ENCODE data around the gene EPHA2.

- TF ChIP-seq, protein P1, sequence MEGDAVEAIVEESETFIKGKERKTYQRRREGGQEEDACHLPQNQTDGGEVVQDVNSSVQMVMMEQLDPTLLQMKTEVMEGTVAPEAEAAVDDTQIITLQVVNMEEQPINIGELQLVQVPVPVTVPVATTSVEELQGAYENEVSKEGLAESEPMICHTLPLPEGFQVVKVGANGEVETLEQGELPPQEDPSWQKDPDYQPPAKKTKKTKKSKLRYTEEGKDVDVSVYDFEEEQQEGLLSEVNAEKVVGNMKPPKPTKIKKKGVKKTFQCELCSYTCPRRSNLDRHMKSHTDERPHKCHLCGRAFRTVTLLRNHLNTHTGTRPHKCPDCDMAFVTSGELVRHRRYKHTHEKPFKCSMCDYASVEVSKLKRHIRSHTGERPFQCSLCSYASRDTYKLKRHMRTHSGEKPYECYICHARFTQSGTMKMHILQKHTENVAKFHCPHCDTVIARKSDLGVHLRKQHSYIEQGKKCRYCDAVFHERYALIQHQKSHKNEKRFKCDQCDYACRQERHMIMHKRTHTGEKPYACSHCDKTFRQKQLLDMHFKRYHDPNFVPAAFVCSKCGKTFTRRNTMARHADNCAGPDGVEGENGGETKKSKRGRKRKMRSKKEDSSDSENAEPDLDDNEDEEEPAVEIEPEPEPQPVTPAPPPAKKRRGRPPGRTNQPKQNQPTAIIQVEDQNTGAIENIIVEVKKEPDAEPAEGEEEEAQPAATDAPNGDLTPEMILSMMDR (IDR thresholded peaks at IDR 0.05) = no peak
- TF ChIP-seq POLR2A (IDR thresholded peaks at IDR 0.05) = no peak
Observed at GRCh38 chr1:16150508-16150907, 5.4 kb downstream of the EPHA2 start.

Data from tibial nerve (tissue), 3 donors.